Epithelial cell of prostate (primary cell): Measurements from ENCODE around the gene CHD1.
A peak's percentile ranks its signal among the peaks of the same experiment; 100 is the strongest.

Source experiments
- DNase-seq: peaks from one replicate; pipeline ENCODE4 v3.0.0-alpha.2; 2011; ENCODE audit warnings: low read depth, low spot score
- H3K27ac ChIP-seq: fragments of 450-650 bp; 2 replicates; pipeline ENCODE4 v1.5.1; 2017; ENCODE audit warnings: mild to moderate bottlenecking

CHD1 gene

DNA sequence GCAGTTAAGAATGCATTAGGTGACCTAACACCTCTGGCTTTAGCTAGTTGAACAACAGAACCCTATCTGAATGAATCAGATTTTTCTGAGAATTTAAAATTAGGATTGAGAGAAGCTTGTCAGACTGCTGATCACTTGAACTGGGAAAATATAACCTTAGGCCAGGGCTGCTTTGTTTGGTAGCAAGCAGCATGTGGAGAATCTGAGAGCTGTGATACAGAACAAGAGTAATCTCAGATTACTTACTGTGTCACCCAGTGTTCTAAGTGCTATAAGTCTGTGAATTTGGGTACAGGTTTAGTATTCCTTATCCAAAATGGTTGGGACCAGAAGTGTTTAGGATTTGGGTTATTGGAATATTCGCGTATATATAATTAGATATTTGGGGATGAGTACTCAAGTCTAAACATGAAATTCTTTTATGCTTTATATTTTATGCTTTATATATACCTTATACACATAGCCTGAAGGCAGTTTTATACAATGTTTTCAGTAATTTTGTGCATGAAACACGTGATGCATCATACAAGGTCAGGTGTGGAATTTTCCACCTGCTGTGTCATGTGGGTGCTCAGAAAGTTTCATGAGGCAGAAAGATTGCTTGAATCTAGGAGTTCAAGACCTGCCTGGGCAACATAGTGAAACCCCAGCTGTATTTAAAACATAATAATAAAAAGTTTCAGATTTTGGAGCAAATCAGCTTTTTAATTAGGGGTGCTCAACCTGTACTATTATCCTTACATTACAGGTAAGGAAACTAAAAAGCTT is 8.3 kb upstream of the CHD1 start:
- no peak overlapping the region for H3K27ac ChIP-seq
- DNase-seq, result no peak

DNA sequence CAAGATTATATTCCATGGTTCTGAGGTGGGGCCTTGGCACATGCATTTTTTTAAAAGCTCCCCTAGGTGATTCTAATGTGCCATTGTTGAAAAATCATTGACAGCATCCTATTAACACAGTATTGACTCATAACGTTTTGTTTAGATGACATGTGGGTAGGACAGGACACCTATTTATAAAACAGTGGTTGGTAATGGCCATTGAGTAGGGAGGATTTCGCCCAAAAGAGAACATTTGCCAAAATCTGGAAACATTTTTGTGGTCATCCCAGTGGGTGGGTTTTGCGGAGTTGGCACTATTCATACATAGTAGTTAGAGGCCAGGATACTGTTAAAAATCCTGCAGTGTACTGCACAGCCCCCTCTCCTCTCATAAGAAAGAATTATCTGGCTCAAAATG is 6.4 kb upstream of the CHD1 start:
- no peak for DNase-seq

DNA sequence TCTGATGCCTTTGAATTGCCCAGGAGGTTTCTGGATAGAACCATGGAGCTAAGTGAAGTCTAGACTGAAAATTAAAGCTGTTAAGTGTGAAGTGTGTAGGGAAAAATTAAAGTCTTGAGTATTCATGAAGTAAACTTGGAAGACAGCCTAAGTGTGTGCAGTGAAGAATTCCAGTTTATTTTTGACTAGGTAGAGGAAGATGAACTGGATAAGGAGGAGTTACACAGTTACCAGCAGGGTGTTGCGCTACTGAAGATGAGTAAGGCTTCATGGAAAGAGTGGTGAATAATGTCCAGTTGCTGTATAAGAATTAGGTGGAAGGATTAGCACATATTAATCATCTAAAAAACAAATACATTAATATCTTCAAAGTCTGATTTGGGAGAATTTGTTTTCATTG is 5.7 kb upstream of the CHD1 start:
- H3K27ac ChIP-seq, result peak overlapping the region; percentile 34
- peak; percentile 18 for DNase-seq

More for the DNA sequence above, 6.4 kb upstream of the CHD1 start:
- peak overlapping the region; percentile 34 for H3K27ac ChIP-seq

DNA sequence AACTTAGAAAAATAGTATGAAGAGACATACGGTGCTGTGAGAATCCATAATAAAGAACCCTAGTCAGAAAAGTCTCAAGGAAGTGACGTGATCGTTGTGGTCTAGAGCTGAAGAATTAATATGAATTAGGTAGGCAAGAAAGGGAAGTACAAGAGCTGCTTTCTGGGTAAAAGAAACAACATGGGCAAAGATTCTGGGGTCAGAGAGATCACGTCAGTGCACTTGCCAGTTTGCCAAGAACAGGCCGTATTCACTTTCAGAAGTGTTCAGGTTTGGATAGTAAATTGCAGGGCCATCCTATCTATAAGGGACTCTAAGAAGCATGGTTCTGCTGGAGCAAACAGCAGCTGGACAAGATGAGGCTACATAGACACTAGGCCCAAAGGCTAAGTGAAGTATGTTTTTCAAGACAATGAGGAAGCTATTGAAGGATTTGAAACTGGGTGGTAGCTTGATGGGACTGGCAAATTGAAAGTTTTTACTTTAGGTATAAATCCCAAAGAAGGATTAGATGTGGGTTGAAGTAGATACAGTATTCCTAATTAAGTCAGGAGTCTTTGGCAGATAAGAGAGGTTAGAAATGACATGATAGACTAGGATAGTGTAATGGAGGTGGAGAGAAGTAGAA is 4.8 kb upstream of the CHD1 start:
- DNase-seq, result no peak
- H3K27ac ChIP-seq, result no peak overlapping the region

DNA sequence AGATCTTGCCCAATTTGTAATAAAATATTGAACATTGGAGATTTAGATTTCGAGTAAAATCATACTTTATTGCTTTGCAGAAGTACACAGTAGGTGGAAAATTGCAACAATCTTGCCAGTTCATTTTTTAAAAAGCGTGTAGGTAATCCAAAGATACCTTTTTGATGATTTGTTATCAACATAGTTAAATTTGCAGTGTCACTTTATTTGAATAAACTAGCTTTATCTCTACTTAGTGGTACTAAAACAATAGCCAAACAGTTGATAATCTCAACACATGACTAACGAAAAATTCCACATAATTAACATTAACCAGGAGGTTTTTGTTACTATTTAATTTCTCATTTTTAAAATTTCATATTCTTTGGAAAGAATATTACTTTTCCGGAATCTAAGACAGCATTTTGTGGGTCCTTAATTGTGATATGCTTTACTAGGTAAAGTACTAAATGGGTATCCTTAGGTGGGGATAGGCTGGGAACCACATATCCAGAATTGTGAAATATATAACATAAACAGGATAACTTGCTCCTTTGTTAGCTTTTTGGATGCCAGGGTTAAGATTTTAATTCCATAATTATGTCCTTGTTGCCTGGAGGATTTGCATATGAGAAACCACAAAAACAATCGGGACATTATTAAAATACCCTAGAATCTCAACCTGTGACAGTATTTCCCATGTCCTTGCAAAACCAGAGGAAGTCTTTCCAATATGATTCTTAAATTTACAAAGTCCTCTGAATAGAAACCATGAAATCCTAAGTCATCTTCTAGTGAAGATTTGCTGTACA is 2.4 kb upstream of the CHD1 start:
- H3K27ac ChIP-seq, result no peak overlapping the region

DNA sequence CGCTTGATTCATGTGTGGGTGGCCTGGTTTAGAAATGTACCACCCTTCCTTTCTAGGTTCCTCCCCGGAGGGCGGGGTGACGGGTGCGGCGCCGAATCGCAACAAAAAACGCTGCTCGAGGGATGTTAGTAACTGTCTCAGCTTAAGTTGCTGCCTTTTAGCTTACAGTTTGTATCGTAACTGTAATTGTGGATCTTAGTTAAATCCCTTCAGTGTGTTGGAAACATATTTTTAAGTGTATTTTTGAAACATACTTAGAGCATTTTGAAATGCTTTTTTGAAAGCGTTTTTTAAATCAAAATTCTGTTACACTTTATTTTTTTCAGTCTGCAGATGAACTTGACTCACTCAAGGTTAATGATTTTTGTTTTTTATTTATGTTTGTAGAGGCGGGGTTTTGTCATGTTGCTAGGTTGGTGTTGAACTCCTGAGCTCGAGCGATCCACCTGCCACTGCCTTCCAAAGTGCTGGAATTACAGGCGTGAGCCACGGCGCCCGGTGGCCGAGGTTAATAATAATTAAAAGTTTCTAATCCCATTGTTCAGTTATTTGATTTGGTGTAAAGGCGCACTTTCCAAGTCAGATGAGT is 997 bp upstream of the CHD1 start:
- DNase-seq, result no peak
- peak overlapping the region; percentile 99 for H3K27ac ChIP-seq

More for the DNA sequence above, 2.4 kb upstream of the CHD1 start:
- no peak for DNase-seq

DNA sequence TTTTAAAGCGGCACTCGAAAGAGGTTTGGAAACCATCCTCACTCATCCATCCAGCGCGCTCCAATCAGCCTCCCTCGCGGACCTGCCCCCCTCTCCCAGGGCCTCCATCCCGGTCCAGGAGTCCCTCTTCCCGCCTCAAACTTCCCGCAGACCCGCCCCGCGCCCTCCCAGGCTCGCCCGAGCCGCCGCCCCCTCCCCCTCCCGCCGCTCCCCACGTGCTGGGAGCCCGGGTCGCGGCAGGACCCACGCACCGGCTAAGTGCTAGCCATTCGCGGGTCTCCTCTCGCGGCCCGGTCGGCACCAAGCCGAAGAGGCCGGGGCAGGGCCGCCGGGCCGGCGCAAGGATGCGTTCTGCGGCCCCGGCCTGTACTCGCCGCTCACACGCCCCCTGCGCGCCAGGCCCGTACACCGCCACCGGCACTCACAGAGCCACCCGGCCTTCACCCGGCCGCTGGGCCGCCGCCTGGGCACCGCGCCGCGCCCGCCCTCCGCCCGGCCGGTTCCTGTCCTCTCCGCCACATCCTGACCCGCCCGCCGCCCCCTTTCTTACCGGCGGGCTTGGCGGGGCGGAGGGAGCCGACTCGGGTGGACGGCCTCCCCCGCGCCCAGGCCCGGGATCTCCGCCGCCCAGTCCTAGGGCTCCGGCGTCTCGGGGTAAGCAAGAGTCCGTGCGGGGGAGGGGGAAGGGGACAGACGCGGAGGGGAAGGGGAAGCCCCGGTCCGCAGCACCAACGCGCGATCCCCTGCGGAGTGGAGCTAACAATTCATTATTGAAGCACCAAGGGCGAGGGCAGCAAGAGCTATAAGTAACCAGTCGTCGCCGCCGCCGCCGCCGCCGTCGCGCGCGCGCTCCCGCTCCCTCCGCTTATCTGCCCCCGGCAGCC is 576 bp downstream of the CHD1 start:
- DNase-seq, result no peak
- peak overlapping the region; percentile 99 for H3K27ac ChIP-seq

DNA sequence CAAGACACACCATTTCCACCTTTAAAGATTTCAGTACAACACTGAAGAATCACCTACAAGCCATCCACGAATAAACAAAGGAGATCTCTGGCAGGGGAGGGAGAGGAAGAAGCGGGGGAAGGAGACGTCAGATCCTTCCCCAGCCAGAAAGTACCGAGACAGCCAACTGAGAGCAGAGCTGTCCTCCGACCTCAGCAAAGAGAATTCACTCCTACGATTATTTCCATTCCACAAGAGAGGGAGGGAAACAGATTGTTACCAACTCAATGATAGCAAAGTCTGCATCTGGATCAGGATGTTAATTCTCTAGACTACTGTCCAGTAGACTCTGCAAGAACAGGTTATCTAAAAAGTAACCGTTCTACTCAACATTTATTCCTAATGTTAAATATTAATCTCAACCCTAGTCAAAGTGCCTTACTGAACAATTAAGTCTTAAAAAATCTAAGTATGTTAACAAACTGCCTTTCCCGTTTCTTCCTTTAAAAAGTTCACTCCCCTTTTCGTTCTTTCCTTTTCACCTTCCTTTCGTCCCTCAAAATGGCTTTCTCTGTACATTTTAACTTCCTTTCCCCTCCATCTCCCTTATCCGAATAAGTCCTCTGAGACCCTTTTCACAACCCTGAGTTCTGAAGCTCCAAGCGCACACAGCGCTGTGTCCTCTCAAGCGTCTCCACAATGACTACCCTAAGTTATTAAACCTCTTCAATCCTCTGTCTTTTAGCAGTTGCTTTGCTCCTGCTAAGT is 1.4 kb downstream of the CHD1 start:
- DNase-seq, result no peak
- H3K27ac ChIP-seq, result peak overlapping the region; percentile 99

DNA sequence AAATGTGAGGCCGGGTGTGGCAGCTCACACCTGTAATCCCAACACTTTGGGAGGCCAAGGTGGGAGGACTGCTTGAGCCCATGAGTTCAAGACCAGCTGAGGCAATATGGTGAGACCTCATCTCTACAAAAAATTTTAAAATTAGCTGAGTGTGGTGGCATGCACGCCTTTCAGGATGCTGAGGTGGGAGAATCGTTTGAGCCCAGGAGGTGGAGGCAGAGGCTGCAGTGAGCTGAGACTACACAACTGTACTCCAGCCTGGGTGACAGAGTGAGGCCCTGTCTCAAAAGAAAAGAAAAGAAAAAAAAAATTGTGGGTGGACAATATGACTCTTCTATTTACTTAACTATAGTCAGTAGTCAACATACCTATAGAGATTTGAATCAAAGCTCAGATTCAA is 4.8 kb downstream of the CHD1 start:
- no peak for DNase-seq
- no peak overlapping the region for H3K27ac ChIP-seq

DNA sequence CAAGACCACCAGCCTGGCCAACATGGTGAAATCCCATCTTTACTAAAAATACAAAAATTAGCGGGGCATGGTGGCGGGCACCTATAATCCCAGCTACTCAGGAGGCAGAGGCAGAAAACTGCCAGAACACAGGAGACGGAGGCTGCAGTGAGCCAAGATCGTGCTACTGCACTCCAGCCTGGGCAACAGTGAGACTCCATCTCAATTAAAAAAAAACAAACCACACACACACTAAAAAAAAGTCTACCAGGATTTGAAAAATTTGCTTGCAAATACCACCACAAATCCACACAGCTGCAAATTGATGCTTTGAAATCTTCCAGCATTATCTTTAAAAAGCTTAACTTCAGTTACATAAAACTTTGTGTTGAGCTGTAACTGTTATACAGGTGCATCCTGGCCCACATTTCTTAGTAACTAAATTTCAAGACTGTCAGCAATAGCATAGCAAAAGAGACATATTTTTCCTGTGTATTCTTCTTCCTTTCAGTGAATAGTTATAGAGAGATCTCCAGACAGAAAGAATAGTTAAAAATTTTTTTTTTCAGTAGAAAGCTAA is 6.8 kb downstream of the CHD1 start:
- H3K27ac ChIP-seq, result no peak overlapping the region
- no peak for DNase-seq

DNA sequence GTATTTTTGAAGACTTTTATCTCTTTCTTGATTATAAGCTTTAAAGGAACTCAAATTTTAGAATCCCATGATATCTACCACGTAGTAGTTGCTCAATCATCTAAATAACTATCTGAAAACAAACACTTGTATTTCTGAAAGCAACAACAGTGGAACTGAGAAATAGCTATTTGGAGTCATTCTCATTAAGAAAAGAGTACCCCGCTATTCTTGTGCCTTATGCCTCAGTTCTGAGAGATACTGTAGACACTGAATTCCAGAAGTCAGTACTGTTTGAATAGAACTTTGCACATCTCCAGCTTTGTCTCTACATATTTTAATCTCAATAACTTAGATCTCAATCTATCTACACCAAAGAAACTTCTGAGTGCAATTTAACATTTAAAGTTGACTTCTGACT is 11.4 kb downstream of the CHD1 start:
- DNase-seq, result no peak
- H3K27ac ChIP-seq, result no peak overlapping the region

DNA sequence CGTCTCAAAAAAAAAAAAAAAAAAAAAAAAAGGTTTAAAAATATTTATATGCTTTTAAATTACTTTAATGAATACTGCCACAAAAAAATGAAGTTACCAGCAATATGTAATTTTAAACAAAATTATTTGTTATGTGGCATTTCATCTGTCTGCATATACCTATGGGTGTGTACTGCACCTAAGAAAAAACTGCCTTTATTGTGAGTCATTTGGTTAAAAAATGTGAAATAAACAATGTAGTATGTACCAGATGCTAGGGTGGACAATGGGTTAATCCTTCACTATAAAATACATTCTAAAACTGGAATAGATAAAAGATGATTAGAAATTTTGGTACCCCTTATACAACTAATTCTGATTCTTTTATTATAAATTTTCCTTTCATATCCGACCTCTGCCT is 12.3 kb downstream of the CHD1 start:
- no peak for DNase-seq
- H3K27ac ChIP-seq, result no peak overlapping the region

DNA sequence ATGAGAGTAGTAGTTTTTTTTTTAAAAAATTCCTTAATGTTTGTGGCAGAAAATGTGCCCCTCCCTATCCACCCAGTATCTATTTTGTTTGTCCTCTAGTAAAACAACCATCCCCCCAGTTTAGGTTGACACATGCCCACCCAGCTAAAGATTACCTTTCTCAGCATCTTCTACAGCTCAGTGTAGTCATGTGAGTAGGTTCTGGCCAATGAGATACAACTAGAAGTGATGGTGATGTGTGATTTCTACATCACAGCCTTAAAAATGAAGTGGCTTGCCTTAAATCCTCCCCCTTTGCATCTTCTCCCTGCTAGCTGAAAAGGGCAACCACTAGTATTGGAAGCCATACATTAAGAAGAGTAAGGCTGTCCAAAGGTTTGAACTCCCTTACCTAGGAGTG is 14.9 kb downstream of the CHD1 start:
- H3K27ac ChIP-seq, result no peak overlapping the region
- no peak for DNase-seq

DNA sequence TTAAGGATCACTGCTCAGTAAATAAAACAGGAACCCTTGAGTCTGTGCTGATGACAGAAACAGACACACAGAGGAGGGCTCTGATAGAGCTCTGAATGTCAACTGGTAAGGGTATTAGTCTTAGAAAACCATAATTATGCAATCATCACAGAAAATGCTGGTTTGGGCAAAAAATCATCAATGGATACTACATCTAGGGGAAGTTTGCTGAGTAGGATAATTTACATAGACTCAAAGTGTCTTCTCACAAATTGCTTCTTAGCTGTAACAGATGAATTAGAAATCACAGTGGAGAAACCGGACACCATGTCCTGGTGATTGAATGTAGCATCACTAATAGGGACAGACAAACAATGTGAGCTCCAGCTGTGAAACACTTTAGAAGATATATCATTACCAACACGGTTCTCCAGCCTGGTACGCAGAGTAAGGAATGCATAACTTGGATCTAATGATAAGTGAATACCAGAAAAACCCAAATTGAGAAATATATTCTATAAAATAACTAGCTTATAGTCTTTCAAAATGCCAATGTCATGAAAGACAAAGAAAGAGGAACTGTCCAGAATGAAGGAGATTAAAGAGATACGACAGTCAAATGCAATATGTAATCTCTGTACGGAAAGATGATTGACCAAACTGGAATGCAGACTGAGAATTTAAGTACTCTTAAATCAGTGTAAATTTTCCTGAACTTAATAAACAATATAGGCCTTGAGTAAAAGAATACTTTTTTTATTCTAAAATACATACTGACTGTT is 17.3 kb downstream of the CHD1 start:
- no peak for DNase-seq
- H3K27ac ChIP-seq, result no peak overlapping the region

DNA sequence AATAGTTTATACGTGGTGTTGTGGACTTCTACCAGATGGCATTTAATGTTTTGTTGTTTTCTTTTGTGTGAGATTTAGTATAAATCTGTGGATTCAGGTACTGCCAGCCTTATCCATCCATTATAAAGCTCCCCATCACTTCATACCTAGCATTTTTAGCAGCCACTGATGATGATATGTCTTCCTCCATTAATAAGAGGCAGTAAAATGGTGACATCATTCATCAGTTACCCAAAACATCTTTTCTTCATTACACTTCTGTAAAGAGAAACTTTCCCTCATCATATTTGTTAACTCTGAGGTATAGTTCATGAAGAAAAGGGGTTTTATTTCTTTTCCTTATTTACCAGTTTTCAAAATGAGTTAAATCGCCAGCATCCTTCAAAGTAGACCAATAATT is 19.4 kb downstream of the CHD1 start:
- no peak for DNase-seq
- no peak overlapping the region for H3K27ac ChIP-seq

DNA sequence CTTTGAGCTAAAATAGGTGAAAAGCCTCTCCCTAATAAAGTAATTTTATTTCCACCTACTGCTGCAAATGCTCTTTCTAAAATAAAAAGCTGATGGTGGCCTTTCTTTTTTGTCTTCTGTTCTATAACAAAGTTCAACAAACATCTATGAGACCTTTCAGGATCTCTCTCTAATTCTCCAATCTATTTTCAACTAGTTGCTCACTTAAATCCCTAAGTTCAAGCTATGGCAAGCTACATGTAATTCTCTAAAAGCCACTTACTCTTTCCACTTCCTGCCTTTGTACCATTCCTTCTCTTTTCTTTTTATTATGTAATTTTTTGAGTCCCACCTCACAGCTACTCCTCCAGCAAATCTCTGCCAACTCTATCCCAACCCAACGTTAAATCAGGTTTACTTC is 20.9 kb downstream of the CHD1 start:
- no peak for DNase-seq
- H3K27ac ChIP-seq, result peak overlapping the region; percentile 25

DNA sequence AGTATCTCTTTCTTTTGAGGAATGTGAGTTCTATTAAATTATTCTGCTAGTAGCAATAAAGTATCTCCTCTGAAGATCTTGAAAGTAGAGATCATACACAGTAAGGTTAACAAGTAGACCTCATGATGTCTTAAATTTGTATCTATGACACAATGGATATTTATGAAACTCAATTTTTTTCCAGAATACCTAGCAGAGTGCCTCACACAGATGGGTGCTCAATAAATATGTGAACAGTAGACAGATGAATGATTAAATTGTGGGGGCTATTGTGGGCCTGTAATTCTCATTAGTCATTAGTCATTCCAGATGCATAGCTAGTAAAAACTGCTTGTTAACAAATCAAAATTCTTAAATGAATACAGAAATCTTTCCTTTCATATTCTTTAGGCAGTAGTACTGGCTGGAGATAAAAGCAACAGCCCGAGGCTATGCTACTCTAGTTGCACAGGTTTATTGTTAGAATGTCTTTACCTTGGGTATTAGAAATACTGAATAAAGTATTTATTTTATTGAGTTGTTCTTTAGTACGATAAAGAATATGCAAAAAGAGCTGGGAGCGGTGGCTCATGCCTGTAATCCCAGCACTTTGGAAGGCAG is 22.0 kb downstream of the CHD1 start:
- H3K27ac ChIP-seq, result peak overlapping the region; percentile 25
- no peak for DNase-seq
